ENCODE data around the gene MANEA. TPM values are rescaled to one million over a fixed set of nuclear protein-coding genes. Genes with fewer than 3 reads are reported as not detected.

MANEA gene
- total and polyA plus RNA-seq, 2 donors (not counting 3 experiments of a cell fraction or from before 2014, with no cell fraction given), result 5.2 to 18.5 TPM

DNA sequence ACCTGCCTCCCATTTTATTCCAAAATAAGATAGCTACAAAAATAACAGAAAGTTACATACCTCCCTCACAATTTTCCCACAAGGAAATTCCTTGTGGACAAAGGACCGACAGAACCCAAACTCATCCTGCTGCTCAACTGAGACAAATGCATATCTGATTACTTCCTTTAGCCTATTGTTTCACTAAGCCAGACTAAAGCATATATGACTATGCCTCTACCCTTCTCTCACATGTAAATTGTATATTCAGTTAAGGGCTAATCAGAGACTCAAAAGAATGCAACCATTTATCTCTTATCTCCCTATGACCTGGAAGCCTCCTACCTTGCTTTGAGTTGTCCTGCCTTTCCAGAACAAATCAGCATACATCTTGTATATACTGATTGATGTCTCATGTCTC is 72.1 kb downstream of the MANEA start:
- TF ChIP-seq GATA2 (IDR thresholded peaks at IDR 0.05; ENCODE audit: insufficient read depth, insufficient read length, low read depth, low read length) (no peak), JUN (IDR thresholded peaks at IDR 0.05; ENCODE audit: borderline replicate concordance, insufficient read depth, insufficient read length, low read depth) (no peak), POLR2A (IDR thresholded peaks at IDR 0.05; ENCODE audit: low read depth, low read length) (no peak)
- TF ChIP-seq, protein P1, sequence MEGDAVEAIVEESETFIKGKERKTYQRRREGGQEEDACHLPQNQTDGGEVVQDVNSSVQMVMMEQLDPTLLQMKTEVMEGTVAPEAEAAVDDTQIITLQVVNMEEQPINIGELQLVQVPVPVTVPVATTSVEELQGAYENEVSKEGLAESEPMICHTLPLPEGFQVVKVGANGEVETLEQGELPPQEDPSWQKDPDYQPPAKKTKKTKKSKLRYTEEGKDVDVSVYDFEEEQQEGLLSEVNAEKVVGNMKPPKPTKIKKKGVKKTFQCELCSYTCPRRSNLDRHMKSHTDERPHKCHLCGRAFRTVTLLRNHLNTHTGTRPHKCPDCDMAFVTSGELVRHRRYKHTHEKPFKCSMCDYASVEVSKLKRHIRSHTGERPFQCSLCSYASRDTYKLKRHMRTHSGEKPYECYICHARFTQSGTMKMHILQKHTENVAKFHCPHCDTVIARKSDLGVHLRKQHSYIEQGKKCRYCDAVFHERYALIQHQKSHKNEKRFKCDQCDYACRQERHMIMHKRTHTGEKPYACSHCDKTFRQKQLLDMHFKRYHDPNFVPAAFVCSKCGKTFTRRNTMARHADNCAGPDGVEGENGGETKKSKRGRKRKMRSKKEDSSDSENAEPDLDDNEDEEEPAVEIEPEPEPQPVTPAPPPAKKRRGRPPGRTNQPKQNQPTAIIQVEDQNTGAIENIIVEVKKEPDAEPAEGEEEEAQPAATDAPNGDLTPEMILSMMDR (IDR thresholded peaks at IDR 0.05; ENCODE audit: extremely low read depth in 1 of 2, insufficient read depth in 1 of 2, low read depth in 1 of 2, low read length in 2 of 2), result no peak
- Histone ChIP-seq H3K79me2 (ENCODE audit: control insufficient read depth, insufficient read depth, low read length) (no peaks in the 10 kb centered on the region), H3K9ac (replicated peaks; ENCODE audit: extremely low read depth, insufficient read depth, low read length) (no peak overlapping the region), H3K4me2 (ENCODE audit: insufficient read depth, low read length) (no peak overlapping the region), H4K20me1 (replicated peaks; ENCODE audit: control insufficient read depth, extremely low read depth, insufficient read depth, low read length) (no peaks in the 10 kb centered on the region), H3K9me3 (replicated peaks; ENCODE audit: control insufficient read depth, insufficient read depth, low read length) (no peaks in the 10 kb centered on the region), H2AFZ (ENCODE audit: low read depth, low read length) (no peak overlapping the region), H3K36me3 (ENCODE audit: control insufficient read depth in 2 of 2, extremely low read depth in 1 of 2, insufficient read depth in 2 of 2, low read length in 2 of 2) (no peaks in the 10 kb centered on the region), H3K9me1 (replicated peaks; ENCODE audit: control insufficient read depth, extremely low read depth, insufficient read depth, low read length) (no peaks in the 10 kb centered on the region), H3K27ac (ENCODE audit: insufficient read depth, low read depth, low read length) (no peak overlapping the region), H3K27me3 (ENCODE audit: control insufficient read depth in 2 of 2, insufficient read depth in 2 of 2, low read length in 2 of 2) (no peaks in the 10 kb centered on the region), H3K4me1 (ENCODE audit: control insufficient read depth, extremely low read depth, insufficient read depth, low read length) (no peaks in the 10 kb centered on the region), H3K4me3 (replicated peaks in 1 of 3; ENCODE audit: insufficient read depth in 1 of 3, low read depth in 1 of 3, low read length in 3 of 3) (no peak overlapping the region)
- intact Hi-C loops (cut with micrococcal nuclease), result no loop called here
- CTCF ChIA-PET, result no interaction called here
- FAIRE-seq, result no peak
- no peak for DNase-seq (ENCODE audit: low read depth, low spot score)
- BruUV-seq (replicated peaks), result no TSS peak
- POLR2A ChIA-PET, result no interaction called here
- dilution Hi-C loops (cut with MboI; ENCODE audit: extremely low pct_ligation_motif_present, low sequenced_read_pairs), result no loop called here

DNA sequence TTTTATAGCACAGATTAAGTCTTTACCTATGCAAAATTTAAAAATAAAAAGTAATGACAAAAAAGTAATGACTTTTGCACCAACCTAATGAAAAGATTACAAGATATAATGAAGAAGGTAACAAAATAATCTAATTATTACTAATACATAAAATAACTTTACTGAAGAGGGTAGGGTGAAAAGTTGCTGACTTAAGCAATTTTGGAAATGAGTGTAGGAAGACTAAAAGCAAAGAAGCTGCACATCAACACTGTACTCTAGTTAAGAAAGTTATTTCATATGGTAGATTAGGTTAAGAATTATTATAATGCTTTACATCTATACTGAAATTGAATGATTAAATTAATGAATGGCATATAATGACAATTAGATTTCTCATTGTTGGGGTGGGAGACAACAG is 76.8 kb downstream of the MANEA start:
- TF ChIP-seq POLR2AphosphoS5 (IDR thresholded peaks at IDR 0.05; ENCODE audit: insufficient read depth, low read depth, low read length) (no peak), FOS (IDR thresholded peaks at IDR 0.05; ENCODE audit: borderline replicate concordance, insufficient read depth, low read length) (no peak), EZH2 (IDR thresholded peaks at IDR 0.05; ENCODE audit: borderline replicate concordance, low read depth, low read length, severe bottlenecking) (no peak), GATA2 (IDR thresholded peaks at IDR 0.05; ENCODE audit: insufficient read depth, insufficient read length, low read depth, low read length) (no peak), MYC (IDR thresholded peaks at IDR 0.05; ENCODE audit: low read depth, low read length) (no peak), JUN (IDR thresholded peaks at IDR 0.05; ENCODE audit: borderline replicate concordance, insufficient read depth, insufficient read length, low read depth) (no peak)
- TF ChIP-seq, protein P1 (IDR thresholded peaks at IDR 0.05; ENCODE audit: extremely low read depth in 1 of 2, insufficient read depth in 1 of 2, low read depth in 1 of 2, low read length in 2 of 2), result no peak
- TF ChIP-seq, protein P2, sequence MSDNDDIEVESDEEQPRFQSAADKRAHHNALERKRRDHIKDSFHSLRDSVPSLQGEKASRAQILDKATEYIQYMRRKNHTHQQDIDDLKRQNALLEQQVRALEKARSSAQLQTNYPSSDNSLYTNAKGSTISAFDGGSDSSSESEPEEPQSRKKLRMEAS (IDR thresholded peaks at IDR 0.05; ENCODE audit: insufficient read depth, insufficient read length), result no peak
- no peaks in the 10 kb centered on the region for H4K20me1 ChIP-seq (replicated peaks; ENCODE audit: control insufficient read depth, extremely low read depth, insufficient read depth, low read length)
- no peak for DNase-seq (ENCODE audit: low read depth, low spot score)
- no peak overlapping the region for H3K4me2 ChIP-seq (ENCODE audit: insufficient read depth, low read length)
- POLR2A ChIA-PET, result no interaction called here
- no peaks in the 10 kb centered on the region for H3K4me1 ChIP-seq (ENCODE audit: control insufficient read depth, extremely low read depth, insufficient read depth, low read length)
- no peaks in the 10 kb centered on the region for H3K79me2 ChIP-seq (ENCODE audit: control insufficient read depth, insufficient read depth, low read length)
- dilution Hi-C loops (cut with MboI; ENCODE audit: extremely low pct_ligation_motif_present, low sequenced_read_pairs), result no loop called here
- H2AFZ ChIP-seq (ENCODE audit: low read depth, low read length), result no peak overlapping the region
- CTCF ChIA-PET, result no interaction called here
- no peak overlapping the region for H3K4me3 ChIP-seq (replicated peaks in 1 of 3; ENCODE audit: insufficient read depth in 1 of 3, low read depth in 1 of 3, low read length in 3 of 3)
- H3K9me3 ChIP-seq (replicated peaks; ENCODE audit: control insufficient read depth, insufficient read depth, low read length), result no peaks in the 10 kb centered on the region
- no peaks in the 10 kb centered on the region for H3K36me3 ChIP-seq (ENCODE audit: control insufficient read depth in 2 of 2, extremely low read depth in 1 of 2, insufficient read depth in 2 of 2, low read length in 2 of 2)
- FAIRE-seq, result no peak
- H3K9ac ChIP-seq (replicated peaks; ENCODE audit: extremely low read depth, insufficient read depth, low read length), result no peak overlapping the region
- intact Hi-C loops (cut with micrococcal nuclease), result no loop called here
- H3K27me3 ChIP-seq (ENCODE audit: control insufficient read depth in 2 of 2, insufficient read depth in 2 of 2, low read length in 2 of 2), result no peaks in the 10 kb centered on the region
- BruUV-seq (replicated peaks), result no TSS peak
- H3K27ac ChIP-seq (ENCODE audit: insufficient read depth, low read depth, low read length), result no peak overlapping the region
- H3K9me1 ChIP-seq (replicated peaks; ENCODE audit: control insufficient read depth, extremely low read depth, insufficient read depth, low read length), result no peaks in the 10 kb centered on the region

Measured in endothelial cell of umbilical vein (primary cell).